Astrocyte (in vitro differentiated cells and primary cell): Measurements from ENCODE around the gene NEB. TPM values are rescaled to one million over a fixed set of nuclear protein-coding genes. Genes with fewer than 3 reads are reported as not detected.

Source experiments
- DNase-seq: peaks from one replicate; pipeline ENCODE4 v3.0.0-alpha.2; 2010; ENCODE audit warnings: low read depth
- FAIRE-seq: peaks from 2 replicates; lab custom pipeline; 2011; peaks lifted over from hg19 to GRCh38; lab: Jason Lieb, UNC
- H2AFZ ChIP-seq: 2 replicates; pipeline ENCODE4 v1.6.0; 2012; ENCODE audit warnings: low read depth, low read length, inconsistent platforms
- H3K27ac ChIP-seq: 2 replicates; pipeline ENCODE4 v1.5.1; 2011; ENCODE audit warnings: low read depth, low read length, inconsistent platforms
- H3K27me3 ChIP-seq: 2 replicates; pipeline ENCODE4 v1.6.0; 2011; ENCODE audit warnings: low read length, inconsistent platforms; ENCODE audit not compliant: insufficient read depth
- H3K36me3 ChIP-seq: 2 replicates; pipeline ENCODE4 v1.5.1; 2011; ENCODE audit warnings: low read length, inconsistent platforms; ENCODE audit not compliant: insufficient read depth
- H3K4me1 ChIP-seq: 2 replicates; pipeline ENCODE4 v1.5.1; 2011; ENCODE audit warnings: low read length, inconsistent platforms; ENCODE audit not compliant: insufficient read depth
- H3K4me2 ChIP-seq: 2 replicates; pipeline ENCODE4 v1.6.0; 2012; ENCODE audit warnings: low read length, inconsistent platforms
- H3K4me3 ChIP-seq: 2 replicates; pipeline ENCODE4 v1.5.1; 2011; ENCODE audit warnings: low read depth, mild to moderate bottlenecking, low read length, inconsistent platforms; ENCODE audit not compliant: insufficient read depth
- H3K79me2 ChIP-seq: 2 replicates; pipeline ENCODE4 v1.6.0; 2012; ENCODE audit warnings: mild to moderate bottlenecking, low read length, inconsistent platforms; ENCODE audit not compliant: insufficient read depth
- H3K9ac ChIP-seq: 2 replicates; pipeline ENCODE4 v1.6.0; 2012; ENCODE audit warnings: mild to moderate bottlenecking, low read length, inconsistent platforms
- H3K9me3 ChIP-seq: 2 replicates; pipeline ENCODE4 v1.5.1; 2012; ENCODE audit warnings: low read depth, mild to moderate bottlenecking, low read length, inconsistent platforms; ENCODE audit not compliant: insufficient read depth
- H4K20me1 ChIP-seq: 2 replicates; pipeline ENCODE4 v1.6.0; 2012; ENCODE audit warnings: low read length, inconsistent platforms; ENCODE audit not compliant: insufficient read depth
- H3K27ac Mint-ChIP-seq: one replicate; pipeline ENCODE4 v1.8.0; 2021; ENCODE audit warnings: mild to moderate bottlenecking, mixed read lengths; ENCODE audit not compliant: unreplicated experiment
- H3K27me3 Mint-ChIP-seq: one replicate; pipeline ENCODE4 v1.8.0; 2021; ENCODE audit warnings: low read depth, mixed read lengths; ENCODE audit not compliant: unreplicated experiment
- H3K36me3 Mint-ChIP-seq: one replicate; pipeline ENCODE4 v1.8.0; 2021; ENCODE audit warnings: low read depth, mixed read lengths; ENCODE audit not compliant: unreplicated experiment
- H3K4me1 Mint-ChIP-seq: one replicate; pipeline ENCODE4 v1.8.0; 2021; ENCODE audit warnings: low read depth, mixed read lengths; ENCODE audit not compliant: unreplicated experiment
- H3K4me3 Mint-ChIP-seq: one replicate; pipeline ENCODE4 v1.8.0; 2021; ENCODE audit warnings: mild to moderate bottlenecking, moderate library complexity, mixed read lengths; ENCODE audit not compliant: unreplicated experiment
- H3K9me3 Mint-ChIP-seq: one replicate; pipeline ENCODE4 v1.8.0; 2021; ENCODE audit warnings: mild to moderate bottlenecking, mixed read lengths; ENCODE audit not compliant: unreplicated experiment
- CTCF ChIP-seq: IDR thresholded peaks from 2 replicates; pipeline ENCODE4 v1.5.1; 2011; ENCODE audit warnings: low read depth, mild to moderate bottlenecking, inconsistent platforms, low read length, moderate library complexity; ENCODE audit not compliant: insufficient read depth
- EZH2 ChIP-seq: IDR thresholded peaks from 2 replicates; pipeline ENCODE4 v1.6.1; 2012; ENCODE audit warnings: mild to moderate bottlenecking, low read length, inconsistent platforms; ENCODE audit not compliant: insufficient read depth
- total RNA-seq: library from RNA; stranded (reverse); gene quantifications from 2 replicates; pipeline ENCODE4 v1.2.1, GENCODE V29; 2021

The NEB gene
- total RNA-seq, 1 donor from 2014 or later, result 0.82 TPM

- TF ChIP-seq EZH2 (no peak), CTCF (no peak)
- H3K9me3 Mint-ChIP-seq, result peaks cover under 1% of the 10 kb centered on the region
- H3K9me3 ChIP-seq, result no peaks in the 10 kb centered on the region
- no peaks in the 10 kb centered on the region for H3K36me3 Mint-ChIP-seq
- H3K4me3 ChIP-seq, result no peak overlapping the region
- no peaks in the 10 kb centered on the region for H3K36me3 ChIP-seq
- no peaks in the 10 kb centered on the region for H3K4me1 ChIP-seq
- no peak overlapping the region for H3K4me3 Mint-ChIP-seq
- H3K4me1 Mint-ChIP-seq, result peaks cover 3% of the 10 kb centered on the region
- DNase-seq, result no peak
- no peak overlapping the region for H2AFZ ChIP-seq
- no peak overlapping the region for H3K27ac ChIP-seq
- no peaks in the 10 kb centered on the region for H3K27me3 Mint-ChIP-seq
- no peaks in the 10 kb centered on the region for H3K79me2 ChIP-seq
- no peak overlapping the region for H3K9ac ChIP-seq
- no peak overlapping the region for H3K27ac Mint-ChIP-seq
- no peaks in the 10 kb centered on the region for H3K27me3 ChIP-seq
- H3K4me2 ChIP-seq, result no peak overlapping the region
- FAIRE-seq, result no peak
- no peaks in the 10 kb centered on the region for H4K20me1 ChIP-seq
Observed at GRCh38 chr2:151638990-151639389, 95.3 kb downstream of the NEB start.

- Histone ChIP-seq H3K9ac (no peak overlapping the region), H3K4me1 (no peaks in the 10 kb centered on the region), H3K4me2 (peak overlapping the region; percentile 23), H3K27ac (no peak overlapping the region), H3K27me3 (no peaks in the 10 kb centered on the region), H4K20me1 (no peaks in the 10 kb centered on the region), H3K36me3 (no peaks in the 10 kb centered on the region), H2AFZ (no peak overlapping the region), H3K4me3 (no peak overlapping the region), H3K9me3 (no peaks in the 10 kb centered on the region), H3K79me2 (no peaks in the 10 kb centered on the region)
- TF ChIP-seq CTCF (no peak), EZH2 (no peak)
- Mint-ChIP-seq H3K9me3 (peaks cover 3% of the 10 kb centered on the region), H3K4me3 (no peak overlapping the region), H3K36me3 (no peaks in the 10 kb centered on the region), H3K4me1 (peaks cover 3% of the 10 kb centered on the region), H3K27ac (no peak overlapping the region), H3K27me3 (no peaks in the 10 kb centered on the region)
- no peak for DNase-seq
- no peak for FAIRE-seq
Observed at GRCh38 chr2:151638191-151638933, 95.9 kb downstream of the NEB start.

- Histone ChIP-seq H2AFZ (no peak overlapping the region), H4K20me1 (no peaks in the 10 kb centered on the region), H3K27me3 (no peaks in the 10 kb centered on the region), H3K27ac (no peak overlapping the region), H3K4me1 (no peaks in the 10 kb centered on the region), H3K4me2 (no peak overlapping the region), H3K9ac (no peak overlapping the region), H3K36me3 (no peaks in the 10 kb centered on the region), H3K4me3 (no peak overlapping the region), H3K79me2 (no peaks in the 10 kb centered on the region), H3K9me3 (no peaks in the 10 kb centered on the region)
- Mint-ChIP-seq H3K36me3 (no peaks in the 10 kb centered on the region), H3K27ac (no peak overlapping the region), H3K9me3 (peaks cover 3% of the 10 kb centered on the region), H3K4me1 (peaks cover 3% of the 10 kb centered on the region), H3K27me3 (no peaks in the 10 kb centered on the region), H3K4me3 (no peak overlapping the region)
- FAIRE-seq (no peak), DNase-seq (no peak)
- no peak for TF ChIP-seq EZH2
- no peak for TF ChIP-seq CTCF
Observed at GRCh38 chr2:151637271-151637781, 97.0 kb downstream of the NEB start.
